HG03520 (cell line): ENCODE data around the gene KRT6B.

Experiments used
- ATAC-seq: cut with Tn5 transposase; IDR thresholded peaks from one replicate; pipeline ENCODE4 v1.9.1; 2021; ENCODE audit warnings: mild to moderate bottlenecking, moderate library complexity; ENCODE audit not compliant: unreplicated experiment

The KRT6B gene

GRCh38 chr12:52437508-52437907, 14.4 kb downstream of the KRT6B start:
- no peak for ATAC-seq

- no peak for ATAC-seq
Measured at GRCh38 chr12:52436828-52437474, 15.0 kb downstream of the KRT6B start.

GRCh38 chr12:52436000-52436827, 15.7 kb downstream of the KRT6B start:
- ATAC-seq, result no peak

GRCh38 chr12:52435659-52435999, 16.3 kb downstream of the KRT6B start:
- ATAC-seq, result no peak

GRCh38 chr12:52434760-52435530, 17.0 kb downstream of the KRT6B start:
- no peak for ATAC-seq

GRCh38 chr12:52434081-52434733, 17.7 kb downstream of the KRT6B start, which contains the start of gene KRT75:
Gene KRT75, minus strand, starts transcription at chr12:52434371. Its CDS starts 67 bp downstream, at chr12:52434304.
- no peak for ATAC-seq

GRCh38 chr12:52433501-52434080, 18.4 kb downstream of the KRT6B start:
- ATAC-seq, result no peak

GRCh38 chr12:52432559-52433207, 19.3 kb downstream of the KRT6B start:
- no peak for ATAC-seq

GRCh38 chr12:52428121-52428520, 23.8 kb downstream of the KRT6B start:
- ATAC-seq, result no peak

- no peak for ATAC-seq
Measured at GRCh38 chr12:52427083-52427482, 24.9 kb downstream of the KRT6B start.

- ATAC-seq, result no peak
Measured at GRCh38 chr12:52426034-52426433, 25.9 kb downstream of the KRT6B start.

- no peak for ATAC-seq
Measured at GRCh38 chr12:52425466-52425865, 26.5 kb downstream of the KRT6B start.

- no peak for ATAC-seq
Measured at GRCh38 chr12:52423661-52424500, 28.1 kb downstream of the KRT6B start.

- ATAC-seq, result no peak
Measured at GRCh38 chr12:52423035-52423434, 28.9 kb downstream of the KRT6B start.

GRCh38 chr12:52419656-52420055, 32.3 kb downstream of the KRT6B start:
- ATAC-seq, result no peak

- no peak for ATAC-seq
Measured at GRCh38 chr12:52418576-52419110, 33.3 kb downstream of the KRT6B start.

GRCh38 chr12:52417740-52418139, 34.2 kb downstream of the KRT6B start:
- no peak for ATAC-seq

GRCh38 chr12:52416795-52417194, 35.2 kb downstream of the KRT6B start:
- no peak for ATAC-seq
